GM21529 (cell line): Measurements from ENCODE around the gene VWA8.
"Not testable (repeated sequence)": the region's sequence is repeated elsewhere in the genome, so short reads cannot be mapped to it uniquely, and the experiment has no call there.

Experiments
- ATAC-seq: cut with Tn5 transposase; IDR thresholded peaks from one replicate; pipeline ENCODE4 v1.9.1; 2021; ENCODE audit not compliant: unreplicated experiment

The VWA8 gene

GRCh38 chr13:41751734-41752445 is 209.0 kb downstream of the VWA8 start:
- no peak for ATAC-seq

DNA sequence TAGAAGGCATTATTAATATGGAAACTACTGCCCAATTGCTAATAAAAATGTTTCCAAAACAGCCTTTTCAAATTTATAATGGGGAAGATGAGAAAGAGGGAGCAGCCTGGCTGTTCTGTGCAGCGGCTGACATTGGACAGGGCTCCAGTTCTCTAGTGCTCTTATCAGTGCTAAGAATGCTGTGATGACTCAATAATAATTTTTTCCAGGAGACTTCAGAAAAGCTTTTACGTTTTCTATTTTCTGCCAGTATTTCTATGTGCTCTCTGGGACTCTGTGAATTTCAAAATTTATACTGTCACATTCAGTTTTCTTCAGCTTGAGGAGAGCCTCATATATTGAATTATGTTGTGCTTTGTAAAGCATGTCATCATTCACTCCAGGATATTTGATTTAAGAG is 209.6 kb downstream of the VWA8 start:
- ATAC-seq, result no peak

GRCh38 chr13:41746259-41746658 is 214.7 kb downstream of the VWA8 start:
- ATAC-seq, result no peak

- ATAC-seq, result not testable (repeated sequence)
These were observed 215.4 kb downstream of the VWA8 start for GRCh38 chr13:41745496-41745895.

- ATAC-seq, result no peak
These were observed 217.9 kb downstream of the VWA8 start for GRCh38 chr13:41742917-41743552.

- no peak for ATAC-seq
These were observed 220.4 kb downstream of the VWA8 start for GRCh38 chr13:41740479-41740878.

GRCh38 chr13:41722684-41723535 is 238.0 kb downstream of the VWA8 start:
- no peak for ATAC-seq

GRCh38 chr13:41720839-41721561 is 239.9 kb downstream of the VWA8 start:
- no peak for ATAC-seq

DNA sequence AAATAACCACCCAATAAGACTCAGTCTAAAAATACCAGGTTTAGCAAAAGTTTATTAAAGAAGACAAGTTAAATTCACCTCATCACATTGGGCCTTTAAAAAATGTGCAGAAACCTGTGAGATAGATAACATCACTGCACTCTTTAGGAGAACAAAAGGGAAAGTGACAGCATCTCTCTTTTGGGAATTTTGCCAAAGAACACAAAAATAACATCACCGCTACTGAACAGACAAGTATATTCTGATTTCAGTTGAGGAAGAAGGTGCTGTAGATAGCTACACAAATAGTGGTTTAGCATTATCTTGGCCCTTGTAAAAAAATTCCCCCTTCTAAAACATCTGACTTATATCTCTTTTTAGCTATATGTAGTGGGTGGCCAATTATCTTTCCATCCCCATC is 244.7 kb downstream of the VWA8 start:
- ATAC-seq, result no peak

DNA sequence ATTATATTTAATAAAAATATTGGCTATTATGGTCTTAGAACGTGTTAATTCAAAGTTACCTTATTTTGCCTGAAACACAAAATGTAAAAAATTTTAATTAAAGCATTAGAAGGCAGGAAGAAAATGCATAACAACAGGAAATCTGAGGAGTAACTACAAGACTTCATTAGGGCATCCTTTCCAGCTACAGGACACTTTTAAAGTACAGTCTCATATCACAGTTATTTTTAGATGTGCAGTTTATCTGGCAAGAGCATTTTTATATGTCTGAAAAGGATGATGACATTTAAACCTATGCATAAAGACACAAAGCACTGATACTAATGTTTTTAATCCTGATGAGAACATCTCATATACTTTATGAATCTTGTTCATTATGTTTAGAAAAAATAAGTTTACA is 247.5 kb downstream of the VWA8 start:
- no peak for ATAC-seq

GRCh38 chr13:41710771-41711170 is 250.1 kb downstream of the VWA8 start:
- no peak for ATAC-seq

DNA sequence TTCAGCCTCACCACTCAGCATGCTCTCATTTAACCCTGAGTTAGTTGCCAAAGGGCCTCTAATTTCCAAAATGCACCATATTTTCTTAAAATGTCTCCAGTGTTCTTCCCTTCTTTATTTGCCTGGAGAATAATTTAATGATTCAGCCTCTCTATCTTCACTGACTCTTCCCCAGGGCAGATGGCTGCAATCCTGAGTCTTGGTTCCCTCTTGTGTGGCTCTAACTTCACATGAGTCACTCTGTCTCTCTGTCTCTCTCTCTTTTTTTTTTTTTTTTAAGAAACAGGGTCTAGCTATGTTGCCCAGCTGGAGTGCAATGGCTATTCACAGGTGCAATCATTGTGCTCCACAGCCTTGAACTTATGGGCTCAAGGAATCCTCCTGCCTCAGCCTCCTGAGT is 251.4 kb downstream of the VWA8 start:
- no peak for ATAC-seq

- ATAC-seq, result no peak
These were observed 252.2 kb downstream of the VWA8 start for GRCh38 chr13:41708713-41709112.

DNA sequence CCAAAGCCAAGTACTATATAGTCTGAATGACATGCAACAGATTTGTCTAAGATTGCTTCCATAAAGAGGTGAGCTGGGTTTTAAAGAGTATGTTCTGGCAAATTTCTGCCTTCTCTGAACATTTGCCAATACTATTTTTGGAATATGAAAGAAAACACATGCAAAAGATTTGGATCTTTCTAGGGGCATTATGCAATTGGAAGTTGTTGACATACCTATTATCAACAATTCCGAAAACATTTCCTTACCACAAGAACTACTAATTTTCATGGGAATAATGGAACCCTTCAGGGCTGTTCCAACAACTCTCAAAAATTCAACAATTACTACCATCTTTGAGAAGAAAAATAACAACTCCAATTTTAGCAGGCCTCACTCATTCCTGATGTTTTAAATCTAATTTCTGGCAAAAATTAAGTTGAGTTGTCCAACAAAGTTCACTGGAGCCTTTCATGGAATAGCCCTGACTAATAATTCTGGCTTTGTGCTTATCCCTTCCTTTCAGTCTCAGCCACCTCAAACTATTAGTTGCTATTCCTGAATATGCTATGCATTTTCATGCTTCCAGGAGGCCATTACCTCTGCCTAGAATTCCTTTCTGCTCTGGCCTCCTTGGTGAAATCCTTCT is 253.6 kb downstream of the VWA8 start:
- ATAC-seq, result no peak

DNA sequence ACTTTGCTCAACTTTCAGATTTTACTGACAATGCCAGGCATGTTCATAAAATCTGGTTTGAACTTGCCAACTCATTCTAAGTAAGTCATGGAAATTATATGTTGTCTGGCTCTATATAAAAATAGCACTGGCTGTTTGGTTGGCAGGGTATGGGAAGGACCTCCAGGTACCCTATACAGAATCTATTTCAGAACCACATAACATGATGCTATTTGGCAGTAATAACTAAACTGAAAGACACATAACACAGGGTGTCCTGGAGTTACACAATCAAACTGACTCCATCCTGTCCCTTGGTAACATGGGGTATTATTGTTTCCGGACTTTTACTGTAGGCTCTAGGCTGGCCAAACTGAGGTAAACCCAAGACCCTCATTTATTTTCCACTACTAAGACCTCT is 254.8 kb downstream of the VWA8 start:
- no peak for ATAC-seq

DNA sequence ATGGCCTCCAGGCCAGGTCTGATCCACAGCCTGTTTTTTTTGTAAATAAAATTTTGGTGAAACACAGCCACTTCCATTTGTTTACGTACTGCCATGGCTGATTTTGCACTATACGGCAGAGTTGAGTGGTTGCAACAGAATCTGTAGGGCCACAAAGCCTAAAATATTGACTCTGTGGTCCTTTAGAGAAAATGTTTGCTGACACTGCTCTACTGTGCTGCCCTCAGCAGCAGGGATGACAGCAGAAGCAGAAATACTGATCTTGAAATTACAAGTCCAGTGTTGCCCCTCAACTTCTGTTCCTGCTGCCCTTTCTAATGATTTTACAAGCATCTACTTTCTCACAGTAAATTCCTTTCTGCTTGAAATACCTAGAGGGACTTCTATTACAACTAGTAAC is 258.4 kb downstream of the VWA8 start:
- no peak for ATAC-seq

DNA sequence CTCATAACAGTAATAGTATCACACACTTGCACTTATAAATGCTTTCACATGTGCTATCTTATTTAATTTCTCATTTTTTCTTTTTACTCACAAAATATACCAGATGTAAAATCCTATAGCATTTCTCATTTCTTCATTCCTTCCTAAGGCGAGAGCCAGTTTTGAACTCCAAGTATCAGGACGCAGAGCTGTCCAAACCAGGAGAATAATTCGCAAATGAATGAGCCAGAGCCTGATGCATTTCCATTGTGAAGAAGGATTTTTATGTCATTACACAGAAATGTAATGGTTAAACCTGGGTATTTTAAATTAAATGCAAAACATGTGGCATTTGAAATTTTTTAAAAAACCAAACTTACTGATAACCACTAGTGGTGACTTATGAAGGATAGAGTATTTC is 259.2 kb downstream of the VWA8 start:
- no peak for ATAC-seq

- no peak for ATAC-seq
These were observed 260.1 kb downstream of the VWA8 start for GRCh38 chr13:41700790-41701310.

DNA sequence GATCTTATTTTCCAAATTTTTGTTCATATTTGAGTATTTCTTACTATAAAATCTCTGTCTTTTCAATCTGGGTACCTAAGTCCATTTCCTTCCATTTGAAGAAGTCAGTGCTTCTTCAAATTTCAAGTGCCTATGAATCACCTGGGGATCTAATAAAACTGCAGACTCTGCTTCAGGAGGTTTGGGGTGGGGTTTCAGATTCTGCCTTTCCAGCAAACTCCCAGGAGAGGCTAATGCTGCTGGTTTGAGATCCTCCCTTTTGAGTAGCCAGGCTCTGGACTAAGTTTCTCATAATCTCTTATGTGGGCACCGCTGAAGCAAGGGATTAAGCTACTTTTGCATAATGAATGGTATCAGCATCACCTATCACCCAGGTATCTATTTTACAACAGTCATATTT is 261.1 kb downstream of the VWA8 start:
- ATAC-seq, result no peak

GRCh38 chr13:41697578-41697977 is 263.3 kb downstream of the VWA8 start:
- ATAC-seq, result no peak
